ENCODE results near the gene NDUFS8. TPM values are rescaled to one million over a fixed set of nuclear protein-coding genes. Genes with fewer than 3 reads are reported as not detected.

NDUFS8 gene
- total RNA-seq, 2 experiments from 2014 or later = 105 to 109 TPM

- peaks cover 12% of the 10 kb centered on the region for H3K36me3 Mint-ChIP-seq (ENCODE audit: low read depth)
- intact Hi-C loops (cut with micrococcal nuclease) = no loop called here
- no peak overlapping the region for H3K27ac Mint-ChIP-seq
- H3K9me3 Mint-ChIP-seq = no peaks in the 10 kb centered on the region
- TF ChIP-seq CTCF (IDR thresholded peaks at IDR 0.05) = no peak
- H3K4me1 Mint-ChIP-seq (ENCODE audit: low read depth) = no peaks in the 10 kb centered on the region
- DNase-seq (no peak), ATAC-seq (no peak)
- no peaks in the 10 kb centered on the region for H3K27me3 Mint-ChIP-seq
- H3K4me3 Mint-ChIP-seq = no peak overlapping the region
- ChIA-PET POLR2A (interaction anchor here (0.6 to 1.7 kb wide), 2 partner anchors 13 to 320 kb away, joined by 4 read pairs; no protein-coding TSS in a partner anchor), CTCF (no interaction called here)
These were observed 23.7 kb downstream of the NDUFS8 start for GRCh38 chr11:68053981-68054812.

GRCh38 chr11:68056317-68057285 is 26.1 kb downstream of the NDUFS8 start:
- H3K27ac Mint-ChIP-seq = no peak overlapping the region
- ATAC-seq (no peak), DNase-seq (no peak)
- no peaks in the 10 kb centered on the region for H3K4me1 Mint-ChIP-seq (ENCODE audit: low read depth)
- no peak for TF ChIP-seq CTCF (IDR thresholded peaks at IDR 0.05)
- H3K36me3 Mint-ChIP-seq (ENCODE audit: low read depth) = peaks cover 13% of the 10 kb centered on the region
- POLR2A ChIA-PET = no interaction called here
- no peaks in the 10 kb centered on the region for H3K9me3 Mint-ChIP-seq
- no peaks in the 10 kb centered on the region for H3K27me3 Mint-ChIP-seq
- CTCF ChIA-PET = interaction anchor here (0.6 to 0.7 kb wide), 2 partner anchors 139 to 150 kb away, joined by 3 read pairs; no protein-coding TSS in a partner anchor
- intact Hi-C loops (cut with micrococcal nuclease) = no loop called here
- H3K4me3 Mint-ChIP-seq = no peak overlapping the region

DNA sequence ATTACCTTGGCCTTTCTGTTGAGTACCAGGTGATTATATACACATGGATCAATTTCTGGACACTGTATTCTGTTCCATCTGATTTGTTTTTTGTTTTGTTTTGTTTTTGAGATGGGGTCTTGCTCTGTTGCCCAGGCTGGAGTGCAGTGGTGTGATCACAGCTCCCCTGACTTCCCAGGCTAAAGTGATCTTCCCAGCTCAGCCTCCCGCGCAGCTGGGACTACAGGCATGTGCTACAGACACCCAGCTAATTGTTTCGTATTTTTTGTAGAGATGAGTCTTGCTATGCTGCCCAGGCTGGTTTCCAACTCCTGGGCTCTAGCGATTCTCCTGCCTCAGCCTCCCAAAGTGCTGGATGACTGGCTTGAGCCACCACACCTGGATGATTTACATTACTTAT is 27.3 kb downstream of the NDUFS8 start:
- DNase-seq = no peak
- H3K4me1 Mint-ChIP-seq (ENCODE audit: low read depth) = no peaks in the 10 kb centered on the region
- no peak for ATAC-seq
- H3K9me3 Mint-ChIP-seq = no peaks in the 10 kb centered on the region
- intact Hi-C loops (cut with micrococcal nuclease) = no loop called here
- H3K27me3 Mint-ChIP-seq = no peaks in the 10 kb centered on the region
- TF ChIP-seq CTCF (IDR thresholded peaks at IDR 0.05) = no peak
- no peak overlapping the region for H3K27ac Mint-ChIP-seq
- H3K4me3 Mint-ChIP-seq = no peak overlapping the region
- peaks cover 17% of the 10 kb centered on the region for H3K36me3 Mint-ChIP-seq (ENCODE audit: low read depth)
- POLR2A ChIA-PET = no interaction called here
- CTCF ChIA-PET = no interaction called here

DNA sequence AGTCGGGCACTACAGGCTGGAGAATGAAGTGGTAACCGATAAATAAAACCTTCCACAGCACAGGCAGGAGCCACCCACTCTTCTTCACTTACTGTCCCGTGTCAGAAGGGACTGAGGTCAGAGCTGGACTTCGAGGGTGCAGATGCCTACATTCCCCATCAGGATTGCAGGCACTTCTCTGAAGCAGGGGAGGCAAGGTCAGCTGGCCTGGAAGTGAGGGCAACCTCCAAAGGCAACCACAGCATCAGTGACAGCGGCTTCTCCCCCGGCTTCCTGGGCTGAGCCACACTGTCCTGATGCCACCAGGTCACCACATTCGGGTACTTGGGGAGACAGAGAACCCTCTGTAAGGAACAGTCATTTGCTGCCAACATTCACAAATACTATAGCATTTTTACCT is 31.0 kb downstream of the NDUFS8 start:
- H3K27me3 Mint-ChIP-seq = no peaks in the 10 kb centered on the region
- ATAC-seq (no peak), DNase-seq (no peak)
- peaks cover 26% of the 10 kb centered on the region for H3K36me3 Mint-ChIP-seq (ENCODE audit: low read depth)
- TF ChIP-seq CTCF (IDR thresholded peaks at IDR 0.05) = no peak
- H3K9me3 Mint-ChIP-seq = no peaks in the 10 kb centered on the region
- CTCF ChIA-PET = no interaction called here
- intact Hi-C loops (cut with micrococcal nuclease) = no loop called here
- POLR2A ChIA-PET = no interaction called here
- H3K27ac Mint-ChIP-seq = no peak overlapping the region
- no peaks in the 10 kb centered on the region for H3K4me1 Mint-ChIP-seq (ENCODE audit: low read depth)
- H3K4me3 Mint-ChIP-seq = no peak overlapping the region

Measured in activated CD8-positive, alpha-beta T cell treated with anti-CD3 and anti-CD28 coated beads for 36 hours (primary cell).